ENCODE data around the gene LRRN2.
"Not testable (repeated sequence)": the region's sequence is repeated elsewhere in the genome, so short reads cannot be mapped to it uniquely, and the experiment has no call there.

Gene LRRN2

DNA sequence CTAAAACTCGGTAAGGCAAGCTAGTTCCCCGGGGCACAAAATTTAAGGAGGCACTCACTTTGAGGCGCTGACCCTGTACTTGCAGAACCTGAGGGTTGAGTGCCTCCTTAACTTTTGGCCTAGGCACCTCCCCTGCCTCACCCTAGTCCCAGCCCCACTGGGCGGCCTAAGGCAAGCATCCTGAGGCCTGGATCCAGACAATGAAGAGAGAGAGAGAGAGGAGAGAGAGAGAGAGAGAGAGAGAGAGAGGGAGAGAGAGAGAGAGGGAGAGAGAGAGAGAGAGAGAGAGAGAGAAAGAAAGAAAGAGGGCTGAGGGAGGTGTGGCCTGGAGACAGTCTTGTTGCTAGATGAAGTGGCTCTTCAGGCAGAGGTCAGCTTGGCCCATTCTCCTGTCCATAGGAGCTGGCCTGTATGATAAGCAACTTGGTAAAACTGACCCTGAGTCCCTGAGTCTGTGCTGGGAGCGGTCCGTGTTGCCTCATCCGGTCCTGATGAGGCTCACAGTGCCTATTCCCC lies 7.4 kb upstream of the LRRN2 start:
- H3K27ac ChIP-seq = no peak overlapping the region
- H3K27me3 ChIP-seq (replicated peaks) = peaks cover 4% of the 10 kb centered on the region
- TF ChIP-seq, protein P1, sequence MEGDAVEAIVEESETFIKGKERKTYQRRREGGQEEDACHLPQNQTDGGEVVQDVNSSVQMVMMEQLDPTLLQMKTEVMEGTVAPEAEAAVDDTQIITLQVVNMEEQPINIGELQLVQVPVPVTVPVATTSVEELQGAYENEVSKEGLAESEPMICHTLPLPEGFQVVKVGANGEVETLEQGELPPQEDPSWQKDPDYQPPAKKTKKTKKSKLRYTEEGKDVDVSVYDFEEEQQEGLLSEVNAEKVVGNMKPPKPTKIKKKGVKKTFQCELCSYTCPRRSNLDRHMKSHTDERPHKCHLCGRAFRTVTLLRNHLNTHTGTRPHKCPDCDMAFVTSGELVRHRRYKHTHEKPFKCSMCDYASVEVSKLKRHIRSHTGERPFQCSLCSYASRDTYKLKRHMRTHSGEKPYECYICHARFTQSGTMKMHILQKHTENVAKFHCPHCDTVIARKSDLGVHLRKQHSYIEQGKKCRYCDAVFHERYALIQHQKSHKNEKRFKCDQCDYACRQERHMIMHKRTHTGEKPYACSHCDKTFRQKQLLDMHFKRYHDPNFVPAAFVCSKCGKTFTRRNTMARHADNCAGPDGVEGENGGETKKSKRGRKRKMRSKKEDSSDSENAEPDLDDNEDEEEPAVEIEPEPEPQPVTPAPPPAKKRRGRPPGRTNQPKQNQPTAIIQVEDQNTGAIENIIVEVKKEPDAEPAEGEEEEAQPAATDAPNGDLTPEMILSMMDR (IDR thresholded peaks at IDR 0.05; ENCODE audit: low read depth, low read length, missing control alignments) = no peak
- no peak overlapping the region for H3K4me3 ChIP-seq (ENCODE audit: low read depth, low read length)
- in situ Hi-C loops (cut with HindIII; ENCODE audit: low pct_ligation_motif_present, low sequenced_read_pairs) = no loop called here
- no peaks in the 10 kb centered on the region for H3K36me3 ChIP-seq (replicated peaks)
- DNase-seq = no peak

DNA sequence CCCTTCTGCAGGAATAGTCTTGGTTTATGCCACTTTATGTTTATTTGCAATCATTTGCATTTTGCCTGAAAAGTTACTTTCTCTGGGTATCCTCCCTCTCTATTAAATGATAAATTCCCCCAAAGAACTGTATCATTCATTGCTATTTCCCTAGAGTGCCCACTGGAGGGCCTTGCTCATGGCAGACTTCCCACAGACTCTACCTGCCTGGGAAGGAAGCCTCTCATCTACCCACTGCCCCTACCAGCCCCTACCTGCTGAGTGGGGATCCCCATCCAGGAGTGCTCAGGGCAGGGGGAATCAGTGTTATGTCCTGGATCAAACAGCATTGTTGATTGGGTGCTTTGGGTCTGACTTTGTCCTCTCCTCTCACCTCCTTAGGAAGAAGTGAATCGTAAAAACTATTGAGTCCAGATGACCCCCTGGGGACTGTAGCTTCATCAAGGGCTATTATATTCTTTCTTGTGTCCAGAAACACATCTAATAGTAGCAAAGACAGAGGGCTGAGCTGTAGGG lies 6.8 kb upstream of the LRRN2 start:
- Histone ChIP-seq H3K27me3 (replicated peaks) (peaks cover 6% of the 10 kb centered on the region), H3K36me3 (replicated peaks) (no peaks in the 10 kb centered on the region), H3K4me3 (ENCODE audit: low read depth, low read length) (no peak overlapping the region), H3K27ac (no peak overlapping the region)
- in situ Hi-C loops (cut with HindIII; ENCODE audit: low pct_ligation_motif_present, low sequenced_read_pairs) = no loop called here
- TF ChIP-seq, protein P1 (IDR thresholded peaks at IDR 0.05; ENCODE audit: low read depth, low read length, missing control alignments) = no peak
- no peak for DNase-seq

DNA sequence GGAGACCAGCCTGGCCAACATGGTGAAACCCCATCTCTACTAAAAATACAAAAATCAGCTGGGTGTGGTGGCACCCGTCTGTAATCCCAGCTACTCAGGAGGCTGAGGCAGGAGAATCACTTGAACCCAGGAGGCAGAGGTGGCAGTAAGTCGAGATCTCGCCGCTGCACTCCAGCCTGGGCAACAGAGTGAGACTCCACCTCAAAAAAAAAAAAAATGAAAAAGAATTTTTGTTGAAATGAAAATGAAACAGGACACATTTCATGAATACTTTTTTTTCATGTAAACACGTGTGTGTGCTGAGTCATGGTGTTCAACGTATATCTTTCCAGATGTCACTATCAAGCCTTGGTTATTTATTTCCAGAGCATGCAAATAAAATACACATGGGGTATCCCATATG lies 5.8 kb upstream of the LRRN2 start:
- H3K27me3 ChIP-seq (replicated peaks) = peaks cover 15% of the 10 kb centered on the region
- H3K27ac ChIP-seq; in situ Hi-C loops (cut with HindIII; ENCODE audit: low pct_ligation_motif_present, low sequenced_read_pairs); DNase-seq; H3K36me3 ChIP-seq (replicated peaks); H3K4me3 ChIP-seq (ENCODE audit: low read depth, low read length): not testable (repeated sequence)

DNA sequence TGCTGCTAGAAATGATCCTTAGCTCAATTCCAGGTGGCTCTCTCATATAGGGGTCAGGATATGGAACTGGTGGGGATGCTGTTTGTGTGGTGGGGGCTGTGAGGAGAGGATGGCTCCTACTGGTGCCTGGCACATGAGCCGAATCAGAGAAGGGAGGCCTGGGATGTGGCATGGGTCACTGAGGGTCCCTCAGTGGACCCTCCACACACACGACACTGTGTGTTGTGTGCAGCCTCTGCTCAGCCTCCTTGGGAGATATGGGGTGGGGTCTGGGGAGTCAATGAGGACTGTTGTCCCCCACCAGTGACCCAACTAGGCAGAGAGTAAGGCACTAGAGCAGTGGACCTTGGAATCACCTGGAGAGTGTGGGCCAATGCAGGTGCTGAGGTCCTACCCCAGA lies 3.2 kb upstream of the LRRN2 start:
- Histone ChIP-seq H3K27me3 (replicated peaks) (peaks cover 38% of the 10 kb centered on the region), H3K4me3 (ENCODE audit: low read depth, low read length) (no peak overlapping the region), H3K27ac (no peak overlapping the region), H3K36me3 (replicated peaks) (no peaks in the 10 kb centered on the region)
- no peak for DNase-seq
- in situ Hi-C loops (cut with HindIII; ENCODE audit: low pct_ligation_motif_present, low sequenced_read_pairs) = no loop called here
- TF ChIP-seq, protein P1 (IDR thresholded peaks at IDR 0.05; ENCODE audit: low read depth, low read length, missing control alignments) = no peak

DNA sequence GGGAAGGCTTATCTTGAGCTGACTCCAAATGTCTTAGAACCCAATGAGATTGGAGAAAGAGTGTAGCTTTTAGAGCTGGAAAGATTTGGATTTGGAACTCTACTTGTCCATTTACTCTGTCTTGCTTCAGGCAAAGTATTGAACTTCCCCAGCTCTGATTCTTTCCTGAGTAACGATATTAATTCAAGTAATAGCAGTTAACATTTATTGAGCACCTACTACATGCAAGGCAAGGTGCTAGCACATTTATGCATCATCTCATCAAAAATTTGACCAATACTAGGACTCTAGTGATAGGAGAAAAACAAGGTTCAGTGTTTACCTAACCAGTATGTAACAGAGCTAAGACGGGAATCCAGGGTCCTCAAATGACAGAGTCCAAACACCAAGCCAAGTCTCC lies 2.5 kb upstream of the LRRN2 start:
- in situ Hi-C loops (cut with HindIII; ENCODE audit: low pct_ligation_motif_present, low sequenced_read_pairs) = no loop called here
- Histone ChIP-seq H3K36me3 (replicated peaks) (no peaks in the 10 kb centered on the region), H3K27me3 (replicated peaks) (peaks cover 39% of the 10 kb centered on the region), H3K4me3 (ENCODE audit: low read depth, low read length) (no peak overlapping the region), H3K27ac (no peak overlapping the region)
- TF ChIP-seq, protein P1 (IDR thresholded peaks at IDR 0.05; ENCODE audit: low read depth, low read length, missing control alignments) = no peak
- DNase-seq = no peak

DNA sequence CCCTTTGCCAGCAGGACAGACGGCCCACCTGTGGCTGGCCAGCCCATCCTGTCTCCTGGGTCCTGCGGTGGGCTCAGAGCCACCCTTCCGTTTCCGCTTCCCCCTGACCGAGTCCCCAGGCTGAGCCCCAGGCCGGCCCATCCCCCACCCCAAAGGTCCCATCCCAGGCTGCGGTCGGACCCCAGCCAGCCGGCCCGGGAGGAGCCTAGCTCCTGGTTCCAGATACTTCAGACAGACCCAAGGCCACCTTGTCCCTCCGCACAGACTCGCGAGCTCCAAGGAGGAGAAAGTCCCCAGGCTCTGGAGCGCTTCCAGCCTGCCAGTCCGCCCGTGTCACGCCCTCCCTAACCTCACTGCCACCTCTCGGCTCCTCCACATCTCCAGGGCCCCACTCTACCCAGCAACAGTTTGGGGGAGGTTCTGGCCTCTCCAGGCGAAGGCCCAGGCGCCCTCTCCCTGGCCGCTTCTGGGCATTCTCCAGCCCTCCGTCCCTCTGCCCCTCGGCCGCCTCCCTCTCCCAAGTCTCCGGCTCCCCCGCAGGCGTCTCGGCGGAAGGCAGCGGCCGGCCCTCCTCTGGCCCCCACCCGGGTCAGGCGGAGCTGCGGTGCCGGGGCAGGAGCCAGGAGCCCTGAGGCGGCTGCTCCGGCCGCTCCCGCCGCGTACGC lies 835 bp downstream of the LRRN2 start:
- Histone ChIP-seq H3K27me3 (replicated peaks) (peaks cover 43% of the 10 kb centered on the region), H3K4me3 (ENCODE audit: low read depth, low read length) (no peak overlapping the region)
- in situ Hi-C loops (cut with HindIII; ENCODE audit: low pct_ligation_motif_present, low sequenced_read_pairs) = no loop called here

More for the DNA sequence above, 835 bp downstream of the LRRN2 start:
- no peaks in the 10 kb centered on the region for H3K36me3 ChIP-seq (replicated peaks)
- TF ChIP-seq, protein P1 (IDR thresholded peaks at IDR 0.05; ENCODE audit: low read depth, low read length, missing control alignments) = no peak
- no peak overlapping the region for H3K27ac ChIP-seq
- DNase-seq = no peak

Measured in brain microvascular endothelial cell (primary cell).